KOPT-K1 (cell line): ENCODE data around the gene ITPR1.

Source experiments
- H3K27ac ChIP-seq: fragments of 200-600 bp; sonication (generic); 2 replicates; pipeline ENCODE4 v1.5.1; 2016; ENCODE audit warnings: antibody characterized with exemption, mild to moderate bottlenecking, low read depth, low read length; ENCODE audit not compliant: poor library complexity, severe bottlenecking
- H3K36me3 ChIP-seq: fragments of 200-600 bp; sonication (generic); 2 replicates; pipeline ENCODE4 v1.5.1; 2017; ENCODE audit warnings: antibody characterized with exemption, mild to moderate bottlenecking, low read length, moderate library complexity; ENCODE audit not compliant: insufficient read depth
- H3K9me3 ChIP-seq: fragments of 200-600 bp; sonication (generic); 2 replicates; pipeline ENCODE4 v1.5.1; 2017; ENCODE audit warnings: antibody characterized with exemption, low read length, mild to moderate bottlenecking; ENCODE audit not compliant: insufficient read depth, poor library complexity, severe bottlenecking

The ITPR1 gene

GRCh38 chr3:4660936-4661335 lies 167.8 kb downstream of the ITPR1 start:
- Histone ChIP-seq H3K27ac (no peak overlapping the region), H3K9me3 (no peaks in the 10 kb centered on the region), H3K36me3 (peaks cover 16% of the 10 kb centered on the region)

GRCh38 chr3:4664412-4664811 lies 171.3 kb downstream of the ITPR1 start:
- Histone ChIP-seq H3K27ac (no peak overlapping the region), H3K9me3 (no peaks in the 10 kb centered on the region), H3K36me3 (peaks cover 37% of the 10 kb centered on the region)

- no peaks in the 10 kb centered on the region for H3K9me3 ChIP-seq
- H3K36me3 ChIP-seq: peaks cover 44% of the 10 kb centered on the region
- no peak overlapping the region for H3K27ac ChIP-seq
These were observed 172.0 kb downstream of the ITPR1 start for GRCh38 chr3:4665197-4665596.

GRCh38 chr3:4666071-4666470 lies 172.9 kb downstream of the ITPR1 start:
- peaks cover 52% of the 10 kb centered on the region for H3K36me3 ChIP-seq
- no peak overlapping the region for H3K27ac ChIP-seq
- H3K9me3 ChIP-seq: no peaks in the 10 kb centered on the region

GRCh38 chr3:4670352-4670751 lies 177.2 kb downstream of the ITPR1 start:
- Histone ChIP-seq H3K9me3 (no peaks in the 10 kb centered on the region), H3K27ac (no peak overlapping the region), H3K36me3 (peaks cover 72% of the 10 kb centered on the region)

- H3K36me3 ChIP-seq: peaks cover 53% of the 10 kb centered on the region
- H3K27ac ChIP-seq: no peak overlapping the region
- no peaks in the 10 kb centered on the region for H3K9me3 ChIP-seq
These were observed 179.7 kb downstream of the ITPR1 start for GRCh38 chr3:4672725-4673275.

- no peaks in the 10 kb centered on the region for H3K9me3 ChIP-seq
- H3K27ac ChIP-seq: no peak overlapping the region
- peaks cover 50% of the 10 kb centered on the region for H3K36me3 ChIP-seq
These were observed 181.1 kb downstream of the ITPR1 start for GRCh38 chr3:4674216-4674615.

GRCh38 chr3:4675704-4676103 lies 182.6 kb downstream of the ITPR1 start:
- no peaks in the 10 kb centered on the region for H3K9me3 ChIP-seq
- H3K27ac ChIP-seq: no peak overlapping the region
- H3K36me3 ChIP-seq: peaks cover 36% of the 10 kb centered on the region; the same call in 1 of the 2 replicates

GRCh38 chr3:4678320-4678719 lies 185.2 kb downstream of the ITPR1 start:
- no peak overlapping the region for H3K27ac ChIP-seq
- H3K9me3 ChIP-seq: no peaks in the 10 kb centered on the region
- H3K36me3 ChIP-seq: peaks cover 19% of the 10 kb centered on the region; the same call in 1 of the 2 replicates

- Histone ChIP-seq H3K9me3 (no peaks in the 10 kb centered on the region), H3K36me3 (peaks cover 25% of the 10 kb centered on the region), H3K27ac (no peak overlapping the region)
These were observed 187.1 kb downstream of the ITPR1 start for GRCh38 chr3:4680227-4680691.

GRCh38 chr3:4680871-4681300 lies 187.7 kb downstream of the ITPR1 start:
- Histone ChIP-seq H3K9me3 (no peaks in the 10 kb centered on the region), H3K36me3 (peaks cover 31% of the 10 kb centered on the region), H3K27ac (no peak overlapping the region)

GRCh38 chr3:4681301-4681700 lies 188.2 kb downstream of the ITPR1 start:
- Histone ChIP-seq H3K36me3 (peaks cover 35% of the 10 kb centered on the region), H3K9me3 (no peaks in the 10 kb centered on the region), H3K27ac (no peak overlapping the region)

GRCh38 chr3:4684117-4684516 lies 191.0 kb downstream of the ITPR1 start:
- peaks cover 46% of the 10 kb centered on the region for H3K36me3 ChIP-seq
- H3K9me3 ChIP-seq: no peaks in the 10 kb centered on the region
- H3K27ac ChIP-seq: peak overlapping the region; percentile 23

- Histone ChIP-seq H3K27ac (no peak overlapping the region), H3K9me3 (peaks cover 4% of the 10 kb centered on the region), H3K36me3 (peaks cover 54% of the 10 kb centered on the region)
These were observed 191.8 kb downstream of the ITPR1 start for GRCh38 chr3:4684976-4685375.

GRCh38 chr3:4685673-4686345 lies 192.7 kb downstream of the ITPR1 start:
- peaks cover 63% of the 10 kb centered on the region for H3K36me3 ChIP-seq
- no peak overlapping the region for H3K27ac ChIP-seq
- peaks cover 11% of the 10 kb centered on the region for H3K9me3 ChIP-seq

GRCh38 chr3:4686619-4687018 lies 193.5 kb downstream of the ITPR1 start:
- Histone ChIP-seq H3K9me3 (peaks cover 11% of the 10 kb centered on the region), H3K36me3 (peaks cover 63% of the 10 kb centered on the region), H3K27ac (no peak overlapping the region)
